Sigmoid colon (tissue), 7 donors: ENCODE measurements around the gene FILIP1. TPM values are rescaled to one million over a fixed set of nuclear protein-coding genes. Genes with fewer than 3 reads are reported as not detected.

Experiments
- DNase-seq: peaks from one replicate; pipeline ENCODE4 v3.0.0-alpha.2; 2019
- H3K27ac ChIP-seq, 4 donors: fragments of 200-600 bp; sonication (generic); one replicate each; pipeline ENCODE4 v1.5.1; 2016 to 2019; ENCODE audit warnings: mild to moderate bottlenecking in 1 of 4
- H3K27me3 ChIP-seq, 3 donors: fragments of 200-600 bp; sonication (generic); one replicate each; pipeline ENCODE4 v1.5.1; 2019; ENCODE audit warnings: mild to moderate bottlenecking in 1 of 3
- H3K36me3 ChIP-seq, 4 donors: fragments of 200-600 bp; sonication (generic); one replicate each; pipeline ENCODE4 v1.5.1; 2016 to 2019
- H3K4me1 ChIP-seq, 4 donors: fragments of 200-600 bp; sonication (generic); one replicate each; pipeline ENCODE4 v1.5.1; 2017 to 2019
- H3K4me3 ChIP-seq, 4 donors: fragments of 200-600 bp; sonication (generic); one replicate each; pipeline ENCODE4 v1.5.1; 2017 to 2019; ENCODE audit warnings: mild to moderate bottlenecking in 2 of 4, moderate library complexity in 1 of 4
- H3K9me3 ChIP-seq, 4 donors: fragments of 200-600 bp in 3 of 4; sonication (generic) in 3 of 4; one replicate each; pipeline versions ENCODE4 v1.5.1 to v1.6.1; 2013 to 2019
- CTCF ChIP-seq, 4 experiments: fragments of 450-650 bp in 3 of 4; fragments of 200-600 bp in 1 of 4; IDR thresholded peaks; one replicate each; pipeline ENCODE4 v1.5.1; 2016 to 2019; ENCODE audit warnings: antibody characterized with exemption in 4 of 4, mild to moderate bottlenecking in 3 of 4, moderate library complexity in 2 of 4
- EP300 ChIP-seq, 4 donors: sonication (generic); formaldehyde crosslinking; IDR thresholded peaks; one replicate each; pipeline ENCODE4 v1.6.1; 2017; ENCODE audit warnings: antibody characterized with exemption in 4 of 4
- POLR2A ChIP-seq, 2 donors: fragments of 450-650 bp; IDR thresholded peaks; one replicate each; pipeline ENCODE4 v1.6.1; 2016; ENCODE audit warnings: antibody characterized with exemption in 2 of 2, mild to moderate bottlenecking in 2 of 2, moderate library complexity in 2 of 2
- POLR2AphosphoS5 ChIP-seq, 4 donors: sonication (generic); formaldehyde crosslinking; IDR thresholded peaks; one replicate each; pipeline ENCODE4 v1.6.1; 2017; ENCODE audit warnings: antibody characterized with exemption in 4 of 4
- WGBS, 2 donors: extraction: QIAGEN DNeasy Blood & Tissue Kit; methylation state at CpG; one replicate each; pipeline ENCODE4 v1.1.7; 2013; 5-methylcytosine and 5-hydroxymethylcytosine counted together
- intact Hi-C: fragments of 100-400 bp; cut with DNase I; formaldehyde crosslinking; loops from one replicate; pipeline ENCODE4 v1.15.1; 2023
- polyA plus RNA-seq, 3 donors: library from polyadenylated mRNA; stranded (reverse); fragments of 200-250 nt; gene quantifications; one replicate each; pipeline ENCODE4 v1.2.3, GENCODE V29; 2013
- total RNA-seq, 4 donors: library from RNA; depleted of rRNA; stranded (reverse); fragments of >200 nt; gene quantifications; one replicate each; pipeline ENCODE4 v1.1.0, GENCODE V29; 2016
- donor health status: healthy with polysubstance abuse.
- donor health status: Bipolar disorder and iron deficiency.
- donor health status: healthy.

Gene FILIP1
- total and polyA plus RNA-seq, 7 donors, result 0.46 to 72.8 (median 47.1) TPM

- Histone ChIP-seq H3K27ac (peak overlapping the region in 2 of 4 donors; percentile 7 to 19), H3K4me1 (peaks cover 0 to 11% (median 9%) of the 10 kb centered on the region in 4 donors), H3K27me3 (no peaks in the 10 kb centered on the region), H3K36me3 (no peaks in the 10 kb centered on the region), H3K4me3 (no peak overlapping the region), H3K9me3 (no peaks in the 10 kb centered on the region)
- no peak for TF ChIP-seq CTCF (IDR thresholded peaks at IDR 0.05)
- no peak for TF ChIP-seq POLR2AphosphoS5 (IDR thresholded peaks at IDR 0.05)
- no peak for TF ChIP-seq POLR2A (IDR thresholded peaks at IDR 0.05)
- TF ChIP-seq EP300 (IDR thresholded peaks at IDR 0.05), result no peak
- intact Hi-C loops, result no loop called here
- no peak for DNase-seq
- WGBS, 2 donors, result 72 to 80% methylated on average over 4 of the region's 4 CpGs
These were observed 175.9 kb downstream of the FILIP1 start for GRCh38 chr6:75317503-75318206.

GRCh38 chr6:75315978-75316377 is 177.6 kb downstream of the FILIP1 start:
- Histone ChIP-seq H3K27ac (no peak overlapping the region), H3K4me3 (no peak overlapping the region), H3K9me3 (no peaks in the 10 kb centered on the region), H3K4me1 (peaks cover 0 to 11% (median 9%) of the 10 kb centered on the region in 4 donors), H3K36me3 (peaks cover 0 to 9% (median 0%) of the 10 kb centered on the region in 4 donors), H3K27me3 (no peaks in the 10 kb centered on the region)
- intact Hi-C loops, result no loop called here
- no peak for DNase-seq
- no peak for TF ChIP-seq EP300 (IDR thresholded peaks at IDR 0.05)
- no peak for TF ChIP-seq POLR2A (IDR thresholded peaks at IDR 0.05)
- no peak for TF ChIP-seq POLR2AphosphoS5 (IDR thresholded peaks at IDR 0.05)
- no peak for TF ChIP-seq CTCF (IDR thresholded peaks at IDR 0.05)

- H3K4me1 ChIP-seq, result peaks cover 0 to 19% (median 8%) of the 10 kb centered on the region in 4 donors
- no peak for TF ChIP-seq POLR2AphosphoS5 (IDR thresholded peaks at IDR 0.05)
- no peak for TF ChIP-seq POLR2A (IDR thresholded peaks at IDR 0.05)
- no peak for TF ChIP-seq EP300 (IDR thresholded peaks at IDR 0.05)
- no peak for TF ChIP-seq CTCF (IDR thresholded peaks at IDR 0.05)
- intact Hi-C loops, result loop anchor here (5.0 kb wide), 2 partner anchors 39 to 189 kb away; no protein-coding TSS in a partner anchor
- 78 to 85% methylated on average over 11 of the region's 11 CpGs for WGBS, 2 donors
- no peaks in the 10 kb centered on the region for H3K27me3 ChIP-seq
- no peak overlapping the region for H3K4me3 ChIP-seq
- DNase-seq, result no peak
- peaks cover 0 to 19% (median 0%) of the 10 kb centered on the region in 4 donors for H3K36me3 ChIP-seq
- peak overlapping the region in 1 of 4 donors; percentile 32 for H3K27ac ChIP-seq
- H3K9me3 ChIP-seq, result no peaks in the 10 kb centered on the region
These were observed 185.2 kb downstream of the FILIP1 start for GRCh38 chr6:75308250-75308988.

- no peaks in the 10 kb centered on the region for H3K9me3 ChIP-seq
- H3K27ac ChIP-seq, result no peak overlapping the region
- intact Hi-C loops, result loop anchor here (5.0 kb wide), 2 partner anchors 40 to 190 kb away; no protein-coding TSS in a partner anchor
- peaks cover 0 to 23% (median 8%) of the 10 kb centered on the region in 4 donors for H3K4me1 ChIP-seq
- no peak for DNase-seq
- H3K27me3 ChIP-seq, result no peaks in the 10 kb centered on the region
- no peak overlapping the region for H3K4me3 ChIP-seq
- TF ChIP-seq POLR2AphosphoS5 (IDR thresholded peaks at IDR 0.05), result no peak
- no peak for TF ChIP-seq CTCF (IDR thresholded peaks at IDR 0.05)
- TF ChIP-seq EP300 (IDR thresholded peaks at IDR 0.05), result no peak
- no peak for TF ChIP-seq POLR2A (IDR thresholded peaks at IDR 0.05)
- 51 to 69% methylated on average over 2 of the region's 2 CpGs for WGBS, 2 donors
- peaks cover 0 to 17% (median 0%) of the 10 kb centered on the region in 4 donors for H3K36me3 ChIP-seq
These were observed 186.1 kb downstream of the FILIP1 start for GRCh38 chr6:75307364-75308004.
